HEK293 (cell line): Measurements from ENCODE around the gene NAV2.

Experiments
- CTCF ChIA-PET: fragments of 350-600 bp; formaldehyde crosslinking; extraction: SDS; loops from one replicate; lab custom pipeline; 2021; ENCODE audit warnings: antibody characterized with exemption; lab: Yijun Ruan, JAX
- POLR2A ChIA-PET: fragments of 300-600 bp; formaldehyde crosslinking; extraction: SDS; loops from one replicate; lab custom pipeline; 2020; ENCODE audit warnings: antibody characterized with exemption, inconsistent platforms; lab: Yijun Ruan, JAX
- H3K27ac ChIP-seq: fragments of 200-500 bp; sonication (Bioruptor generic); 2 replicates; pipeline ENCODE4 v1.5.1; 2014; ENCODE audit warnings: low read depth, low read length, control low read depth, inconsistent platforms; ENCODE audit errors: extremely low read depth
- H3K36me3 ChIP-seq, 2 experiments: fragments of 200-500 bp in 1 of 2; sonication (Bioruptor generic) in 1 of 2; 1 replicate in 1 of 2; 2 replicates in 1 of 2; pipeline ENCODE4 v1.5.1; 2014 to 2017; ENCODE audit warnings: inconsistent platforms in 2 of 2, low read length in 2 of 2; ENCODE audit not compliant: control insufficient read depth in 2 of 2, insufficient read depth in 1 of 2
- H3K4me1 ChIP-seq: fragments of 200-500 bp; sonication (Bioruptor generic); 2 replicates; pipeline ENCODE4 v1.5.1; 2014; ENCODE audit warnings: mild to moderate bottlenecking, low read length, inconsistent platforms; ENCODE audit not compliant: control insufficient read depth, insufficient read depth
- H3K4me3 ChIP-seq: 2 replicates; pipeline ENCODE4 v1.5.1; 2011; ENCODE audit warnings: low read depth, mild to moderate bottlenecking, control low read depth, low read length, moderate library complexity
- H3K9me3 ChIP-seq: fragments of 200-500 bp; sonication (Bioruptor generic); 2 replicates; pipeline ENCODE4 v1.5.1; 2014; ENCODE audit warnings: low read depth, low read length, inconsistent platforms; ENCODE audit not compliant: control insufficient read depth, insufficient read depth
- KLF10 ChIP-seq: fragments of 450-650 bp; IDR thresholded peaks from 2 replicates; pipeline ENCODE4 v1.5.1; 2018; ENCODE audit warnings: missing biosample characterization, mild to moderate bottlenecking, missing genetic modification characterization
- RBAK ChIP-seq: fragments of 450-650 bp; formaldehyde crosslinking; IDR thresholded peaks from 2 replicates; pipeline ENCODE4 v1.5.1; 2016; ENCODE audit warnings: missing biosample characterization, missing genetic modification characterization
- ZBTB11 ChIP-seq: fragments of 450-650 bp; formaldehyde crosslinking; conservative IDR thresholded peaks from 2 replicates; pipeline ENCODE4 v1.5.1; 2016; ENCODE audit warnings: low read depth, missing biosample characterization, missing genetic modification characterization
- ZEB2 ChIP-seq: fragments of 450-650 bp; formaldehyde crosslinking; IDR thresholded peaks from 2 replicates; pipeline ENCODE4 v1.5.1; 2016; ENCODE audit warnings: missing biosample characterization, missing genetic modification characterization
- ZFP41 ChIP-seq: fragments of 450-650 bp; formaldehyde crosslinking; IDR thresholded peaks from 2 replicates; pipeline ENCODE4 v1.5.1; 2016; ENCODE audit warnings: missing biosample characterization, missing genetic modification characterization, borderline replicate concordance
- ZFP69B ChIP-seq: fragments of 450-650 bp; formaldehyde crosslinking; IDR thresholded peaks from 2 replicates; pipeline ENCODE4 v1.5.1; 2016; ENCODE audit warnings: missing biosample characterization, missing genetic modification characterization
- ZNF146 ChIP-seq: fragments of 450-650 bp; formaldehyde crosslinking; IDR thresholded peaks from 2 replicates; pipeline ENCODE4 v1.5.1; 2016; ENCODE audit warnings: missing biosample characterization, missing genetic modification characterization
- ZNF302 ChIP-seq: fragments of 450-650 bp; formaldehyde crosslinking; IDR thresholded peaks from 2 replicates; pipeline ENCODE4 v1.5.1; 2016; ENCODE audit warnings: missing biosample characterization, missing genetic modification characterization, low read depth
- ZNF324 ChIP-seq: fragments of 450-650 bp; formaldehyde crosslinking; IDR thresholded peaks from 2 replicates; pipeline ENCODE4 v1.5.1; 2016; ENCODE audit warnings: missing biosample characterization, missing genetic modification characterization
- ZNF341 ChIP-seq: fragments of 450-650 bp; formaldehyde crosslinking; IDR thresholded peaks from 2 replicates; pipeline ENCODE4; 2016; ENCODE audit warnings: low read depth, missing biosample characterization, missing genetic modification characterization
- ZNF37A ChIP-seq: fragments of 450-650 bp; IDR thresholded peaks from 2 replicates; pipeline ENCODE4 v1.5.1; 2018; ENCODE audit warnings: missing biosample characterization, missing genetic modification characterization
- ZNF473 ChIP-seq: fragments of 450-650 bp; formaldehyde crosslinking; IDR thresholded peaks from 2 replicates; pipeline ENCODE4 v1.5.1; 2017; ENCODE audit warnings: missing biosample characterization, missing genetic modification characterization
- ZNF580 ChIP-seq: fragments of 450-650 bp; formaldehyde crosslinking; IDR thresholded peaks from 2 replicates; pipeline ENCODE4 v1.5.1; 2016; ENCODE audit warnings: missing biosample characterization, missing genetic modification characterization
- ZNF654 ChIP-seq: fragments of 450-650 bp; formaldehyde crosslinking; IDR thresholded peaks from 2 replicates; pipeline ENCODE4 v1.5.1; 2016; ENCODE audit warnings: low read depth, missing biosample characterization, missing genetic modification characterization
- ZSCAN4 ChIP-seq: fragments of 450-650 bp; formaldehyde crosslinking; IDR thresholded peaks from 2 replicates; pipeline ENCODE4 v1.5.1; 2017; ENCODE audit warnings: missing biosample characterization, missing genetic modification characterization
- TF ChIP-seq, protein P1 (sequence below): fragments of 450-650 bp; formaldehyde crosslinking; IDR thresholded peaks from 2 replicates; pipeline ENCODE4 v1.5.1; 2016; ENCODE audit warnings: missing biosample characterization, missing genetic modification characterization, borderline replicate concordance

The NAV2 gene

GRCh38 chr11:20120134-20120925 is 407.7 kb downstream of the NAV2 start:
- ChIA-PET CTCF (no interaction called here), POLR2A (no interaction called here)
- H3K9me3 ChIP-seq = no peaks in the 10 kb centered on the region
- no peaks in the 10 kb centered on the region for H3K4me1 ChIP-seq
- H3K36me3 ChIP-seq = peaks cover 0 to 28% of the 10 kb centered on the region in 2 experiments; a peak in 1 of 3 replicates
- H3K4me3 ChIP-seq = no peak overlapping the region
- no peak overlapping the region for H3K27ac ChIP-seq
- no peak for TF ChIP-seq ZNF473 (tag by site-specific recombination)
- TF ChIP-seq ZFP41 (tag by site-specific recombination) = no peak
- TF ChIP-seq ZSCAN4 (tag by site-specific recombination) = no peak
- no peak for TF ChIP-seq ZNF324 (tag by site-specific recombination)
- no peak for TF ChIP-seq ZBTB11 (tag by site-specific recombination)
- TF ChIP-seq ZNF341 (tag by site-specific recombination) = no peak

GRCh38 chr11:20122131-20122530 is 409.5 kb downstream of the NAV2 start:
- peaks cover 0 to 24% of the 10 kb centered on the region in 2 experiments; a peak in 1 of 3 replicates for H3K36me3 ChIP-seq
- no peak overlapping the region for H3K27ac ChIP-seq
- TF ChIP-seq ZNF37A (tag by site-specific recombination) (no peak), ZEB2 (no peak), ZNF654 (tag by site-specific recombination) (no peak), KLF10 (no peak), ZFP69B (tag by site-specific recombination) (no peak), ZNF146 (tag by site-specific recombination) (no peak), ZNF302 (tag by site-specific recombination) (no peak), RBAK (no peak), ZNF580 (no peak)
- TF ChIP-seq, protein P1, sequence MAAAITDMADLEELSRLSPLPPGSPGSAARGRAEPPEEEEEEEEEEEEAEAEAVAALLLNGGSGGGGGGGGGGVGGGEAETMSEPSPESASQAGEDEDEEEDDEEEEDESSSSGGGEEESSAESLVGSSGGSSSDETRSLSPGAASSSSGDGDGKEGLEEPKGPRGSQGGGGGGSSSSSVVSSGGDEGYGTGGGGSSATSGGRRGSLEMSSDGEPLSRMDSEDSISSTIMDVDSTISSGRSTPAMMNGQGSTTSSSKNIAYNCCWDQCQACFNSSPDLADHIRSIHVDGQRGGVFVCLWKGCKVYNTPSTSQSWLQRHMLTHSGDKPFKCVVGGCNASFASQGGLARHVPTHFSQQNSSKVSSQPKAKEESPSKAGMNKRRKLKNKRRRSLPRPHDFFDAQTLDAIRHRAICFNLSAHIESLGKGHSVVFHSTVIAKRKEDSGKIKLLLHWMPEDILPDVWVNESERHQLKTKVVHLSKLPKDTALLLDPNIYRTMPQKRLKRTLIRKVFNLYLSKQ (tag by site-specific recombination) = no peak
- TF ChIP-seq, all 188 proteins: peak for 0
- ChIA-PET POLR2A (no interaction called here), CTCF (interaction anchor here (1.1 kb wide), 1 partner anchor 10 kb away, joined by 3 read pairs; no protein-coding TSS in a partner anchor)
- Histone ChIP-seq H3K4me1 (no peaks in the 10 kb centered on the region), H3K4me3 (no peak overlapping the region), H3K9me3 (no peaks in the 10 kb centered on the region)
